Measurements from ENCODE around the gene TERT.
"Not testable (repeated sequence)": the region's sequence is repeated elsewhere in the genome, so short reads cannot be mapped to it uniquely, and the experiment has no call there.

The TERT gene

DNA sequence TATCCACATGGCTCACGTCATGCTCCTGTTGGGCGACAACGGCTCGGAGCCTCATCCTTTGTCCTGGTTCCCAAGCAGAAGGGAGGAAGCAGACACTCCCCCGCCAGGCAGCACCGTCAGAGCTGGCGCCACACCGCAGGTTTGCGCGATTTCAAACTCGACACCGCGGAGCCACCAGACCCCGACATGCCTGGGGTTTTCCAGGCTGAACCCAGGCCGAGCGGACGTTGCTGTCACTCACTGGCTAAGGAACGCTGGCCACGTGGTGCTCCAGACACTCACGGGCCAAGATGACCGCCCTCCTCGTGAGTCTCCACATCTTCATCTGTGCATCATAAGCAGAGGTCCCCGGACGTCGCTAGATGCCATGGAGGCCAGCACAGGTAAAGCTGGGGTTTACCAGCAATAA is 9.0 kb downstream of the TERT start:
- no peak for DNase-seq
- no peaks in the 10 kb centered on the region for H3K4me1 ChIP-seq (ENCODE audit: control insufficient read depth, insufficient read depth, low read length, poor library complexity, severe bottlenecking)
- H3K9me3 ChIP-seq (ENCODE audit: control insufficient read depth, low read length): no peaks in the 10 kb centered on the region
- H3K4me3 ChIP-seq (ENCODE audit: insufficient read depth, low read depth, low read length, poor library complexity, severe bottlenecking): no peak overlapping the region
- no peaks in the 10 kb centered on the region for H3K27me3 ChIP-seq (replicated peaks; ENCODE audit: control insufficient read depth, insufficient read depth, low read length, poor library complexity, severe bottlenecking)
- H3K27ac ChIP-seq (ENCODE audit: insufficient read depth, low read length, poor library complexity, severe bottlenecking): no peak overlapping the region
- no peaks in the 10 kb centered on the region for H3K36me3 ChIP-seq (ENCODE audit: control insufficient read depth, insufficient read depth, low read length)

DNA sequence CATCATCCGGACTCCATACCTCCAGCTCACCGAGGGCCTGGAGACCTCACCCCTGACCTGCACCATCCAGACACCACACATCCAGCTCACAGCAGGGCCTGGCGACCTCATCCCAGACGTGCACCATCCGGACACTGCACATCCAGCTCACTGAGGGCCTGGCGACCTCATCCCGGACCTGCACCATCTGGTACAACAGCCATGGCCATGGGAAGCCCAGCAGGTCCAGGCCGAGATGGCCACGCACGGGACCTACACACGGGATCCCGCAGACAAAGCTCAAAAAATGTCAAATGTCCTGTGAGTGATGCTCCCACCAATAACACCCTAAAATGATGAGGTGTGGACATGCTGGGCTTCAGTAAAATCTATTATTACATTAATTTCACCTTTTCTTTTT is 9.7 kb downstream of the TERT start:
- no peak for DNase-seq
- Histone ChIP-seq H3K27me3 (replicated peaks; ENCODE audit: control insufficient read depth, insufficient read depth, low read length, poor library complexity, severe bottlenecking) (no peaks in the 10 kb centered on the region), H3K27ac (ENCODE audit: insufficient read depth, low read length, poor library complexity, severe bottlenecking) (no peak overlapping the region), H3K36me3 (ENCODE audit: control insufficient read depth, insufficient read depth, low read length) (no peaks in the 10 kb centered on the region), H3K4me1 (ENCODE audit: control insufficient read depth, insufficient read depth, low read length, poor library complexity, severe bottlenecking) (no peaks in the 10 kb centered on the region), H3K4me3 (ENCODE audit: insufficient read depth, low read depth, low read length, poor library complexity, severe bottlenecking) (no peak overlapping the region), H3K9me3 (ENCODE audit: control insufficient read depth, low read length) (no peaks in the 10 kb centered on the region)

DNA sequence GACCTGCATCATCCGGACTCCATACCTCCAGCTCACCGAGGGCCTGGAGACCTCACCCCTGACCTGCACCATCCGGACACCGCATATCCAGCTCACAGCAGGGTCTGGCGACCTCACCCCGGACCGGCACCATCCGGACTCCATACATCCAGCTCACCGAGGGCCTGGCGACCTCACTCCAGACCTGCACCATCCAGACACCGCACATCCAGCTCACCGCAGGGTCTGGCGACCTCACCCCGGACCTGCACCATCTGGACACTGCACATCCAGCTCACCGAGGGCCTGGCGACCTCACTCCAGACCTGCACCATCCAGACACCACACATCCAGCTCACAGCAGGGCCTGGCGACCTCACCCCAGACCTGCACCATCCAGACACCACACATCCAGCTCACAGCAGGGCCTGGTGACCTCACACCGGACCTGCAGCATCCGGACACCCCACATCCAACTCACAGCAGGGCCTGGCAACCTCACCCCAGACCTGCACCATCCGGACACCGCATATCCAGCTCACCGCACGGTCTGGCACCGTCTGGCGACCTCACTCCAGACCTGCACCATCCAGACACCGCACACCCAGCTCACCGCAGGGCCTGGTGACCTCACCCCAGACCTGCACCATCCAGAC is 10.4 kb downstream of the TERT start:
- H3K4me1 ChIP-seq (ENCODE audit: control insufficient read depth, insufficient read depth, low read length, poor library complexity, severe bottlenecking); DNase-seq; H3K36me3 ChIP-seq (ENCODE audit: control insufficient read depth, insufficient read depth, low read length); H3K4me3 ChIP-seq (ENCODE audit: insufficient read depth, low read depth, low read length, poor library complexity, severe bottlenecking); H3K27me3 ChIP-seq (replicated peaks; ENCODE audit: control insufficient read depth, insufficient read depth, low read length, poor library complexity, severe bottlenecking); H3K9me3 ChIP-seq (ENCODE audit: control insufficient read depth, low read length); H3K27ac ChIP-seq (ENCODE audit: insufficient read depth, low read length, poor library complexity, severe bottlenecking): not testable (repeated sequence)

DNA sequence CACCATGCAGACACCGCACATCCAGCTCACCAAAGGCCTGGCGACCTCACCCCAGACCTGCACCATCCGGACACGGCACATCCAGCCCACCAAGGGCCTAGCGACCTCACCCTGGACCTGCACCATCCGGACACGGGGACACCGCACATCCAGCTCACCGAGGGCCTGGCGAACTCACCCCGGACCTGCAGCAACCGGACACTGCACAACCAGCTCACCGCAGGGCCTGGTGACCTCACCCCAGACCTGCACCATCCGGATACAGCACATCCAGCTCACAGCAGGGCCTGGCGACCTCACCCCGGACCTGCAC is 11.2 kb downstream of the TERT start:
- H3K27ac ChIP-seq (ENCODE audit: insufficient read depth, low read length, poor library complexity, severe bottlenecking); DNase-seq; H3K36me3 ChIP-seq (ENCODE audit: control insufficient read depth, insufficient read depth, low read length); H3K4me1 ChIP-seq (ENCODE audit: control insufficient read depth, insufficient read depth, low read length, poor library complexity, severe bottlenecking); H3K27me3 ChIP-seq (replicated peaks; ENCODE audit: control insufficient read depth, insufficient read depth, low read length, poor library complexity, severe bottlenecking); H3K4me3 ChIP-seq (ENCODE audit: insufficient read depth, low read depth, low read length, poor library complexity, severe bottlenecking); H3K9me3 ChIP-seq (ENCODE audit: control insufficient read depth, low read length): not testable (repeated sequence)

DNA sequence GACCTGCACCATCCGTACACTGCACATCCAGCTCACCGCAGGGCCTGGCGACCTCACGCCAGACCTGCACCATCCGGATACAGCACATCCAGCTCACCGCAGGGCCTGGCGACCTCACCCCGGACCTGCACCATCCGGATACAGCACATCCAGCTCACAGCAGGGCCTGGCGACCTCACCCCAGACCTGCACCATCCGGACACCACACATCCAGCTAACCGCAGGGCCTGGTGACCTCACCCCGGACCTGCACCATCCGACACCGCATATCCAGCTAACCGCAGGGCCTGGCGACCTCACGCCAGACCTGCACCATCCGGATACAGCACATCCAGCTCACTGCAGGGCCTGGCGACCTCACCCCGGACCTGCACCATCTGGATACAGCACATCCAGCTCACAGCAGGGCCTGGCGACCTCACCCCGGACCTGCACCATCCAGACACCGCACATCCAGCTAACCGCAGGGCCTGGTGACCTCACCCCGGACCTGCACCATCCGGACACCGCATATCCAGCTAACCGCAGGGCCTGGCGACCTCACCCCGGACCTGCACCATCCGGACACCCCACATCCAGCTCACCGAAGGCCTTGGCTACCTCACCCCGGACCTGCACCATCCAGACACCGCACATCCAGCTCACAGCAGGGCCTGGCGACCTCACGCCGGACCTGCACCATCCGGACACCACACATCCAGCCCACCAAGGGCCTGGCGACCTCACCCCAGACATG is 11.7 kb downstream of the TERT start:
- H3K27me3 ChIP-seq (replicated peaks; ENCODE audit: control insufficient read depth, insufficient read depth, low read length, poor library complexity, severe bottlenecking); H3K4me1 ChIP-seq (ENCODE audit: control insufficient read depth, insufficient read depth, low read length, poor library complexity, severe bottlenecking); H3K36me3 ChIP-seq (ENCODE audit: control insufficient read depth, insufficient read depth, low read length); DNase-seq; H3K27ac ChIP-seq (ENCODE audit: insufficient read depth, low read length, poor library complexity, severe bottlenecking); H3K4me3 ChIP-seq (ENCODE audit: insufficient read depth, low read depth, low read length, poor library complexity, severe bottlenecking); H3K9me3 ChIP-seq (ENCODE audit: control insufficient read depth, low read length): not testable (repeated sequence)

DNA sequence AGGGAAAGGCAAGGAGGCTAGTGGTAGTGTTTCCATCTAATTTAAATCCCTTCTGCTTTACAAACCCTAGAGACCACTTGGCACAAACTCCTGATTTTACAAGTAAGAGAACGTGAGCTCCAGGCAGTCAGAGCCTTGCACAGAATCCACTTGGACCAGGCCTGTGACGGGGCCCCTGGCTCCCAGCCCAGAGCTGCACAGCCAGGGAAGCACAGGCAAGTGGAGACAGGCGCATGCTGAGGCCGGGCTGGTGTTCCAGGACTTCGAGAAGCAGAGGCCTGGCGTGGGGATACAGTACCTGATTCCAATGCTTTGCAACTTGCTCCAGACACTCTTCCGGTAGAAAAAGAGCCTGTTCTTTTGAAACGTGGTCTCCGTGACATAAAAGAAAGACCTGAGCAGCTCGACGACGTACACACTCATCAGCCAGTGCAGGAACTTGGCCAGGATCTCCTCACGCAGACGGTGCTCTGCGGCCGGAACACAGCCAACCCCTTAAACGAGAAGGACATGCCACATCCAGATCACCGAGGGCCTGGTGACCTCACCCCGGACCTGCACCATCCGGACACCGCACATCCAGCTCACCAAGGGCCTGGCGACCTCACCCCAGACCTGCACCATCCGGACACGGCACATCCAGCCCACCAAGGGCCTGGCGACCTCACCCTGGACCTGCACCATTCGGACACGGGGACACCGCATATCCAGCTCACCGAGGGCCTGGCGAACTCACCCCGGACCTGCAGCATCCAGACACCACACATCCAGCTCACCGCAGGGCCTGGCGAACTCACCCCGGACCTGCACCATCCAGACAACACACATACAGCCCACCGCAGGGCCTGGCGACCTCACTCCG is 12.5 kb downstream of the TERT start:
- H3K9me3 ChIP-seq (ENCODE audit: control insufficient read depth, low read length): no peaks in the 10 kb centered on the region
- H3K4me3 ChIP-seq (ENCODE audit: insufficient read depth, low read depth, low read length, poor library complexity, severe bottlenecking): no peak overlapping the region
- no peak overlapping the region for H3K27ac ChIP-seq (ENCODE audit: insufficient read depth, low read length, poor library complexity, severe bottlenecking)
- H3K4me1 ChIP-seq (ENCODE audit: control insufficient read depth, insufficient read depth, low read length, poor library complexity, severe bottlenecking): no peaks in the 10 kb centered on the region
- no peak for DNase-seq
- no peaks in the 10 kb centered on the region for H3K36me3 ChIP-seq (ENCODE audit: control insufficient read depth, insufficient read depth, low read length)
- H3K27me3 ChIP-seq (replicated peaks; ENCODE audit: control insufficient read depth, insufficient read depth, low read length, poor library complexity, severe bottlenecking): no peaks in the 10 kb centered on the region

DNA sequence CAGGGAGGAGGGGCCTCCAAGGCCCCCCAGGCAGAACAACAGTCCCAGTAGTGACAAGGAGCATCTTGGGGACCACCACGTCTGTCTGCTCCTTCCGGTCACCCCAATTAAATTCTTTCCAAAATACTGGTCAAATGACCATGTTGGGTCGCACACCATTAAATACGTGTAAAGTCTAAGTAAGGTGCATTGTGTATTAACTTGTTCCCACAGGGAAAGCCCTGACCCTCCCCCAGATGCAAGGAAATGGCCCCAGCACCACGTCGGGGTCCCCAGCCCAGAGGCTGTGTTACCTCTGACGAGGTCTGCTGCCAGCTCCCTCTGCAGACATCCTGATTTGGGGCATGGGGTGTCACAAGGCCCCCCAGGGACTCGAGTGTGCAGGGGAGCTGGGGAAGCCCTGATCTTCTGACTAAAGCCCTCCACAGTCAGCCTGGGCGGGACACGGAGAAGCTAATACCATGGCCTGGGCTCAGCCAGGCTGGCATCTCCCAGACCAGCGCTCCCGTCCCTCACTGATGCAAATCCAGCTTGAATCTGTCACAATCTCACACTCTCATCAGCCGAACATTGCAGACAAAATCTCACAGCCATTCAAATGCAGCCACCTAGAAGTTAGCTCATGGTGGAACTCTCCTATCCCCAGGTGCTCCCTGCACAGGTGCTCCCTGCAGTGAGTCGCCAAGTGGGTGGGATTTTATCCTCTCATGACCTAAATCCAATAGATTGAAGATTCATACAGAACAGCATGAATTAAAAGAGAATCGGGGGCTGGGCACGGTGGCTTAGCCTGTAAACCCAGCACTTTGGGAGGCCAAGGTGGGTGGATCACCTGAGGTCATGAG is 13.6 kb downstream of the TERT start:
- no peak overlapping the region for H3K27ac ChIP-seq (ENCODE audit: insufficient read depth, low read length, poor library complexity, severe bottlenecking)
- H3K27me3 ChIP-seq (replicated peaks; ENCODE audit: control insufficient read depth, insufficient read depth, low read length, poor library complexity, severe bottlenecking): no peaks in the 10 kb centered on the region
- no peaks in the 10 kb centered on the region for H3K36me3 ChIP-seq (ENCODE audit: control insufficient read depth, insufficient read depth, low read length)
- no peaks in the 10 kb centered on the region for H3K4me1 ChIP-seq (ENCODE audit: control insufficient read depth, insufficient read depth, low read length, poor library complexity, severe bottlenecking)
- H3K9me3 ChIP-seq (ENCODE audit: control insufficient read depth, low read length): no peaks in the 10 kb centered on the region
- H3K4me3 ChIP-seq (ENCODE audit: insufficient read depth, low read depth, low read length, poor library complexity, severe bottlenecking): no peak overlapping the region
- no peak for DNase-seq

DNA sequence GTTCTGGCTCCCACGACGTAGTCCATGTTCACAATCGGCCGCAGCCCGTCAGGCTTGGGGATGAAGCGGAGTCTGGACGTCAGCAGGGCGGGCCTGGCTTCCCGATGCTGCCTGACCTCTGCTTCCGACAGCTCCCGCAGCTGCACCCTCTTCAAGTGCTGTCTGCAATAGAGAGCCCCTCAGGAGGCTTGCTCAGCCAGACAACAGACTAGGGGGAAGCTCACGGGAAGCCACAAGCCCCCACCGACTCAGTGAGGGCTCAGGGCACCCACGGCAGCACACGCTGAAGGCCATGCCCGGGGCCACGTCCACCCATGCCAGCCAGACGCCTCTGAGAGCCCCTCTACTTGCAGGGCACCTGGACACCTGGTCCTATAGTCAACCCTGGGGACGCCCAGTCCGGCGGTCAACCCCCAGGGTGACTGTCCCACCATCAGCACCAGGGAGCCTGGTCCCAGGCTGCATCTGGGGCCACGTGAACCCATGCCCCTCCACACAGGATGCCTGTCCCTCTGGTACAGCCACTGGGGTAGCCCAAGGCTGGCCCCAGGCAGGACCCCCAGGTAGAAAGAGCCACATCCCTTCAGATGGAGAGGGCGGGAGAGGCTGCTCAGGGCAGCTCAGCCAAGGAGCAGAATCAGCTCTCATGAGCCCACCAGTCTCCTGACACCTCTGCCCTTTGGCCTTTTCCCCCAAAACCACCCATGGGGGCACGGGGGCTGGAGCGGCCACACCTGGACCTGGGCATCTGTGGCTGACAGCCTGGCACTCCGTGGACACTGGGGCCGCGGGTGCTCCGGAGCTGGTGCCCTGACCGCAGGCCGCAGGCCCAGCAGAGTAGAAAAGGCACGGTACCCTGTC is 14.5 kb downstream of the TERT start:
- H3K27me3 ChIP-seq (replicated peaks; ENCODE audit: control insufficient read depth, insufficient read depth, low read length, poor library complexity, severe bottlenecking): no peaks in the 10 kb centered on the region
- H3K4me3 ChIP-seq (ENCODE audit: insufficient read depth, low read depth, low read length, poor library complexity, severe bottlenecking): no peak overlapping the region
- H3K36me3 ChIP-seq (ENCODE audit: control insufficient read depth, insufficient read depth, low read length): no peaks in the 10 kb centered on the region
- no peaks in the 10 kb centered on the region for H3K9me3 ChIP-seq (ENCODE audit: control insufficient read depth, low read length)
- DNase-seq: no peak
- H3K27ac ChIP-seq (ENCODE audit: insufficient read depth, low read length, poor library complexity, severe bottlenecking): no peak overlapping the region
- no peaks in the 10 kb centered on the region for H3K4me1 ChIP-seq (ENCODE audit: control insufficient read depth, insufficient read depth, low read length, poor library complexity, severe bottlenecking)

DNA sequence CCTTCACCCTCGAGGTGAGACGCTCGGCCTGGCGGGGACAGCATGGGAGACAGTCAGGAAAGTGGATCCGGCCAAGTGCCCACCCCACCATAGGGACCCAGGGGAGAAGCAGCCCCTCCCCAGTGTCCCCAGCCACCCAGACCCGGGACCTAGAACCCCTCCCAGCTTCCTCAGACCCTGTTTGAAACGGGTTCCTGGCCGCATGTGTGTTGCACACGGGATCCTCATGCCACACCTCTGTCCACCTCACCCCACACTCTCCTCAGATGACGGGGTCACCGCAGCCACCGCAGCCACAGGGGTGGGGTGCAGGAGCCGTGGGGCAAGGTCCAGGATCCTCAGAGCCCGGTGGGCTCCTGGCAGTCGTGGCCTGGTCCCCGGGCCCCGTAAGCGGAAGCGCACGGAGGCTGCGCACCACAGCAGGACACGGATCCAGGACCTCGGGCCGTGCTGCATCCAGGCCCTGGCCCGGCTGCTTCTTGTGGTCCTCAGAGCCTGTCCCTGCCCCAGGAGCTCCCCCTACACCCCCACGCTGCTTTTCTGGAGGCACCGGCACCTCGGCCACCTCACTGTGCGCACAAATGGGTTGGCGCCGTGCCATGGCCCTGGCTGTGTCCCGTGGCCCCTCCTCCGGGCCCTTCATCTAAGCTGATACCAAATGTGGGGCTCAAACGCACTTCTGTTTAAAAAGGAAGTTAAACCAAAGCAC is 15.3 kb downstream of the TERT start:
- DNase-seq: no peak
- H3K4me1 ChIP-seq (ENCODE audit: control insufficient read depth, insufficient read depth, low read length, poor library complexity, severe bottlenecking): no peaks in the 10 kb centered on the region
- no peaks in the 10 kb centered on the region for H3K9me3 ChIP-seq (ENCODE audit: control insufficient read depth, low read length)
- no peak overlapping the region for H3K27ac ChIP-seq (ENCODE audit: insufficient read depth, low read length, poor library complexity, severe bottlenecking)
- H3K36me3 ChIP-seq (ENCODE audit: control insufficient read depth, insufficient read depth, low read length): no peaks in the 10 kb centered on the region
- H3K4me3 ChIP-seq (ENCODE audit: insufficient read depth, low read depth, low read length, poor library complexity, severe bottlenecking): no peak overlapping the region
- H3K27me3 ChIP-seq (replicated peaks; ENCODE audit: control insufficient read depth, insufficient read depth, low read length, poor library complexity, severe bottlenecking): no peaks in the 10 kb centered on the region

Measured in effector memory CD4-positive, alpha-beta T cell (primary cell).